ENCODE results near the gene MAN2A2.
"Not testable (repeated sequence)": the region's sequence is repeated elsewhere in the genome, so short reads cannot be mapped to it uniquely, and the experiment has no call there.

The MAN2A2 gene

DNA sequence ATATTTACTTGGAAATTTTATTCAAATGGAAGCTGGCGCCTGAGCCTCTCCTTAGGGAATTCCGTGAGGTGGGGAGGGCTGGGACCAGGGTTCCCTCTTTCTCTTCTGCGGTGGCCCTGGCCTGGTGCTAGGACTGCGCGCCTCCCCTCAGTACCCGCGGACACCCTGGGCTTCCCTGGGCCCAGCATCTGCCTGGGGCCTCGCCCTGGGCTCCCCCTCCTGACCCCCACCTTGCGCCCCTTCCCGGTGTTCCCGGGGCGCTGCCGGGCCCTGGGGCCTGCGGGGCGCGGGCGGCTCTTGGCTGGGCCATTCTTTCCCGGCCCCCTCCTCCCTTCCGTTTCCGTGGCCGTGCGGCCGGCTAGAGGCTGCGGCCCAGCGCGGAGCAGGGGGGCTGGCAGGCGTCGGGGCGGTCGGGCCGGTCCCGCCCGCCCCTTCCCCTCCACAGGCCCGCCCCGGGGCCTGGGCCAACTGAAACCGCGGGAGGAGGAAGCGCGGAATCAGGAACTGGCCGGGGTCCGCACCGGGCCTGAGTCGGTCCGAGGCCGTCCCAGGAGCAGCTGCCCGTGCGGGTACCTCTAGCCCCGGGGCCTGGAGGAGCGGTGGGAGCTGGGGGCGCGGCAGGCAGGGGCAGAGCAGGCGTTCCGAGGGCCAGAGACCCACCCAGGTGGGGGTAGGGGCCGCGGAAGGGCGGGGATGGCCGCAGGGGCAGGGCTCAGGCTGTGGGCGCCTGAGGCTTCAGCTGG lies 19.0 kb upstream of the MAN2A2 start, which contains the start of gene FES:
FES (plus strand) TSS at position 529 of the 743 bp plus-strand sequence. CDS start 542 bp downstream, outside the sequence.
- DNase-seq (ENCODE audit: low spot score), result no peak

DNA sequence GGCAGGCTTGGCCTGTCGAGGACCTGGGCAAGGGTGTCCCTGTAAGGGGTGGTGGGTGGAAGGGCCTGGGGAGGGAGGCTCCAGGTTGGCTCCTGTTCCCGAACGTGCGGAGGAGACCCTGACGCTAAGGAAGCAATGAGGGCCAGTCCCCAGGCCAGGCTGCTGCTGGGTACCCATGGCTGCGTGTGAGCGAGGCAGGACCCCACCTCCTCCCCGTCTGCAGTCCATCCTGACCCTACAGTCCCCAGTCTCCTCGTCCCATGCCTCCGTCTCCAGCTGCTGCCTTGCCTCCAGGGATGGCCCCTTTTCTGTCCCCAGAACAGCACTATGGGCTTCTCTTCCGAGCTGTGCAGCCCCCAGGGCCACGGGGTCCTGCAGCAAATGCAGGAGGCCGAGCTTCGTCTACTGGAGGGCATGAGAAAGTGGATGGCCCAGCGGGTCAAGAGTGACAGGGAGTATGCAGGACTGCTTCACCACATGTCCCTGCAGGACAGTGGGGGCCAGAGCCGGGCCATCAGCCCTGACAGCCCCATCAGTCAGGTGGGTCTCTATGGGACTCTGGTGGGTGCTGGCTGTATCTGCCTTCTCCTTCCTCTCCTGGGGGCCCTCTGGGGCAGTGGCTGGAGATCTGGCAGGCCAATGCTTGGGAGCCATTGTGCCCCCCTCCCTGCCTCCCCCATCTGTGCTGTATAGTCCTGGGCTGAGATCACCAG lies 18.2 kb upstream of the MAN2A2 start:
- no peak for DNase-seq (ENCODE audit: low spot score)

DNA sequence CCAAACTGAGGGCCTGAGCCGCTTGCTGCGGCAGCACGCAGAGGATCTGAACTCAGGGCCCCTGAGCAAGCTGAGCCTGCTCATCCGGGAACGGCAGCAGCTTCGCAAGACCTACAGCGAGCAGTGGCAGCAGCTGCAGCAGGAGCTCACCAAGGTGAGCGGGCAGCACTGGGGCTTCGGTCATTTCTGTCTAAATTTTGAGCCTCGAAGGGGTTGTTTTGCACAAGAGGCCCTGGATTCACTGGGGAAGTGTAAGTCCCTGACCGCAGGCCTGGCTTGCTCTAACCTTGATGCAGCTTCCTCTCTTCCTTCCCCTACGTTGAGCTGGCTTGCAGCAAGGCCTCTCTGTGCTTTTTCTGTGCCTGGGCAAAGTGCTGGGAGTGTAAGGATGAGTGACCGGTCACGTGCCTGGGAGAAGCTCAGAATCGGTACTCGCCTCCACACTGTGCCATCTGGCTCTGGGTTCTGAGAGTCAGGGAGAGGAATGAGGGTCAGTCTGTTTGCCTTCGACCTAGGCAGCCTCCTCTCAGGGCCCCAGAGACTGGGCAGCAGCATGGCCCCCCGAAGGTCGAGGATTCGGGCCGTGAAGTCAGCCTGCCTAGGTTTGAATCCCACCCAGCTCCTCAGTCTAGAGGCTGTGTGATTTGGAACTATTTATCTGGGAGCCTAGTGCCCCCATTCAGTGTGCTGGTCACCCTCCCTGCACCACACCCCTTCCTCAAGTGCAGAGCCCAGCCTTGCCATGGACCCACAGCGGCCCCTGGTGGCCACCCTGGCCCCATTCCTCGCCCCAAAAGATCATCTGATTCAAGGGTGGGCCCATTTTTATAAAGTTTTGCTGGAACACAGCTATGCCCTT lies 17.4 kb upstream of the MAN2A2 start:
- DNase-seq (ENCODE audit: low spot score), result peak; percentile 85

DNA sequence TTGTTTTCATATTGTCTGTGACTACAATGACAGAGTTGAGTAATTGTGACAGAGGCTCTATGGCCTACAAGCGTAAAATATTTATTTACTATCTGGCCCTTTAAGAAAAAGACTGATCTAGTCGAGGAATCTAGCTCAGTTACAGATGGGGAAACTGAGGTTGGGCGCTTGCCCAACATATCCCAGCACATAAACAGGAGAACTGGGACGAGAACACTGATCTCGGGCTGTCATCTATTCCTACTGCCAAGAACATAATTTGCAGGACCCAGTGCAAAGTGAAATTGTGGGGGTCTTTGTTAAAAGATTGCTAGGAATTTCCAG lies 16.8 kb upstream of the MAN2A2 start:
- no peak for DNase-seq (ENCODE audit: low spot score)

DNA sequence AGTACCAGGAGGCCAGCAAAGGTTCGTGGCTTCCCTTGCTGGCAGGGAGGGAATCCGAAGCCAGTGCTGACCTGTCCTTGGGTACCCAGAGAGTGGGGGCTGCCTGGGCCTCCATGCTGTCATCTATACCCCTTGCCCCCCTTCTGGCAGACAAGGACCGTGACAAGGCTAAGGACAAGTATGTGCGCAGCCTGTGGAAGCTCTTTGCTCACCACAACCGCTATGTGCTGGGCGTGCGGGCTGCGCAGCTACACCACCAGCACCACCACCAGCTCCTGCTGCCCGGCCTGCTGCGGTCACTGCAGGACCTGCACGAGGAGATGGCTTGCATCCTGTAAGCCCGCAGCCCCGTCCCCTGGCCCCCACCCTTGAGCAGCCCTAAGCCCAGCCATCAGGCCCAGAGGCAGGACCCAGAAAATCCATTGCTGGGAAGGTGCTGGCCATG lies 16.0 kb upstream of the MAN2A2 start:
- DNase-seq (ENCODE audit: low spot score), result no peak

DNA sequence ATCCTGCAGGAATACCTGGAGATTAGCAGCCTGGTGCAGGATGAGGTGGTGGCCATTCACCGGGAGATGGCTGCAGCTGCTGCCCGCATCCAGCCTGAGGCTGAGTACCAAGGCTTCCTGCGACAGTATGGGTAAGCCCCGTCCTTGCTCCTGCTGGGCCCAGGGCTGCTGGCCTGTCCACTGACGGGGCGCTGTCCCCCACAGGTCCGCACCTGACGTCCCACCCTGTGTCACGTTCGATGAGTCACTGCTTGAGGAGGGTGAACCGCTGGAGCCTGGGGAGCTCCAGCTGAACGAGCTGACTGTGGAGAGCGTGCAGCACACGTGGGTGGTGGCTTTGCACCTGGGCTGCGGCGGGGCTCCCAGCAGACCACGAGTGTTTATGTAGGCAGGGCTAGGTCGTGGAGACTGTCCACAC lies 13.8 kb upstream of the MAN2A2 start:
- DNase-seq (ENCODE audit: low spot score), result no peak

DNA sequence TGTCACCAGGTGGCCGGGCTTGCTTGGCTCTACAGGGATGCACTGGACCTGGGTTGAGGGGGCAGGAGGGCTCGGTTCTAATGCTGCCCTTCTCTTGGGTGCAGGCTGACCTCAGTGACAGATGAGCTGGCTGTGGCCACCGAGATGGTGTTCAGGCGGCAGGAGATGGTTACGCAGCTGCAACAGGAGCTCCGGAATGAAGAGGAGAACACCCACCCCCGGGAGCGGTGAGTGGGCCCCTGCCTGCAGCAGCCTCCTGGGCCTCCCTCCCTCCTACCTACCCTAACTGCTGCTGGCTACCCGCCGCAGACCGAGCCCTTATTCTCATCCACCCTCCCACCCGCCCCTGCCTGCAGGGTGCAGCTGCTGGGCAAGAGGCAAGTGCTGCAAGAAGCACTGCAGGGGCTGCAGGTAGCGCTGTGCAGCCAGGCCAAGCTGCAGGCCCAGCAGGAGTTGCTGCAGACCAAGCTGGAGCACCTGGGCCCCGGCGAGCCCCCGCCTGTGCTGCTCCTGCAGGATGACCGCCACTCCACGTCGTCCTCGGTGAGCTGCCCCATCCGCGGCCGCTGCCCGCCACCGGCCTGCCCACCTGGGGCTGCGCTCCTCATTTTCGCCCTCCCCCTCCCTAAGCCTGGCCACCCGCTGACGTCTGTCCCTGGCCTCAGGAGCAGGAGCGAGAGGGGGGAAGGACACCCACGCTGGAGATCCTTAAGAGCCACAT lies 13.2 kb upstream of the MAN2A2 start:
- DNase-seq (ENCODE audit: low spot score), result no peak

DNA sequence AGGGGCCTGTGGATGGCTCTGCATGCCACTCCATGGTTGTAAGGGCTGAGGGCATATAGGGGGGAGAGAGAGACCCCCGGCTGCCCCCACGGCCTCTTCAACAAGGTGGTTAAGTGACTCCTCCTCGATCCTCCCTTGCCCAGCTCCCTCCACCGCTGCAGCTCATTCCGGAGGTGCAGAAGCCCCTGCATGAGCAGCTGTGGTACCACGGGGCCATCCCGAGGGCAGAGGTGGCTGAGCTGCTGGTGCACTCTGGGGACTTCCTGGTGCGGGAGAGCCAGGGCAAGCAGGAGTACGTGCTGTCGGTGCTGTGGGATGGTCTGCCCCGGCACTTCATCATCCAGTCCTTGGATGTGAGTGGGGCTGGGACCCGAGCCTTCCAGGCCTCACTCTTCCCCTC lies 12.3 kb upstream of the MAN2A2 start:
- DNase-seq (ENCODE audit: low spot score), result no peak

DNA sequence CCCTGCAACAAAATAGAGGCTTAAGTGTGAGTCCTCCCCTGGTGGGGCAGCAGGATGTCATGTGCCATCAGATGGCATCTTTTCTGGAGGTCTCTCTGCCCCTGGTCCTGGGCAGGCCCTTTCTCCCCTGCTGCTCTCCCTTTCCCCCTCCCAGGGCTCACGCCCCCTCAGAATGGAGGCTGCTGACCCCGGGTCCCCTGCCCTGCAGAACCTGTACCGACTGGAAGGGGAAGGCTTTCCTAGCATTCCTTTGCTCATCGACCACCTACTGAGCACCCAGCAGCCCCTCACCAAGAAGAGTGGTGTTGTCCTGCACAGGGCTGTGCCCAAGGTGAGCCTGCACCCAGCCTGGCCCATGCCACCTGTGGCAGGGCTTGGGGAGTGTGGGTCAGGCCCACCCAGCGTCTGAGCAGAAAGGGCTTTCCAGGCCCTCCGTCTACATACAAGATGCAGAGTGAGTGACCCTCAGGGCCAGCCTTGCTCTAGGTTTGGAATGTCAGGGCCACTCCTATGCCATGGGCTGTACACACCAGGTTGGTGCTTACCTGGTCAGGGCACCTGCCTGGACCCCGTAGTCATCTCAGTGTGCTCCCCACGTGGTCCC lies 11.7 kb upstream of the MAN2A2 start:
- no peak for DNase-seq (ENCODE audit: low spot score)

DNA sequence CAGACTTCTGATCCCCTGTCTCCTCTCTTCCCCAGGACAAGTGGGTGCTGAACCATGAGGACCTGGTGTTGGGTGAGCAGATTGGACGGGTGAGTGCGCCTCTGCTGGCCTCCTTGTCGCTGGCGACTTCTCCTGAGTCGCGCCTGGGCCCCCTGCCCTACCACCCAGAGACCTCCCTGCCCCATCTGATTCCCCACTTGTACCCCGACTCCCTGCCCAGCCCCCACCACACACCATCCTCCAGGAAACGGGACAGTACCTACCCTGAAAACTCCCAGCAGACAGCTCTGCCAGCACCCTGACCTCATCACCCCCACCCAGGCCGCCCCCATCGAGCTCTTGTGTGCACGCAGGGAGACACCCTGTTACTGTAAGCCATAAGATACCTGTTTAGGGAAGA lies 11.1 kb upstream of the MAN2A2 start:
- DNase-seq (ENCODE audit: low spot score), result no peak

DNA sequence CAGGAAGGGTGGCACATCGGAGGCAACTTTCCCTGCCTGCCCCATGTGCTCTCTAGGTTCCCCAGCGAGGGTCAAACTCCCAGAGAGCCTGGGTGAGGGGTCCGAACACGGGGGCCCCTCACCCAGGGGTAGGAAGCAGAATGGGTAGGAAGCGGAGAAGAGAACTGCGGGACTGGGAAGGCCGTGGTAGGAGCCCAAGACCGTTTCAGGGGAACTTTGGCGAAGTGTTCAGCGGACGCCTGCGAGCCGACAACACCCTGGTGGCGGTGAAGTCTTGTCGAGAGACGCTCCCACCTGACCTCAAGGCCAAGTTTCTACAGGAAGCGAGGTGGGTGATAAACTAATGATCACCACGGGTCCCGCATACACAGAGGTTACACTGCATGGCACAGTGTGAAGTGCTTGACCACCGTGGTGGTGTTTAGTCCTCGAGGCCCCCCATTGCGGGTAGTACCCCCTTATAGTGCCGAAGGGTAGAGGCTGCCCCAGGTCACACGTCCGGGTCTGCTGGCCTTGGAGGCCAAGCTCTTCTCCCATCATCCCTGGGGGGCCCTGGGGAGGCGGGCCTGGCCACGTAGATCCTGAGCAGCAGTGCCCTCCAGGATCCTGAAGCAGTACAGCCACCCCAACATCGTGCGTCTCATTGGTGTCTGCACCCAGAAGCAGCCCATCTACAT lies 10.5 kb upstream of the MAN2A2 start:
- no peak for DNase-seq (ENCODE audit: low spot score)

DNA sequence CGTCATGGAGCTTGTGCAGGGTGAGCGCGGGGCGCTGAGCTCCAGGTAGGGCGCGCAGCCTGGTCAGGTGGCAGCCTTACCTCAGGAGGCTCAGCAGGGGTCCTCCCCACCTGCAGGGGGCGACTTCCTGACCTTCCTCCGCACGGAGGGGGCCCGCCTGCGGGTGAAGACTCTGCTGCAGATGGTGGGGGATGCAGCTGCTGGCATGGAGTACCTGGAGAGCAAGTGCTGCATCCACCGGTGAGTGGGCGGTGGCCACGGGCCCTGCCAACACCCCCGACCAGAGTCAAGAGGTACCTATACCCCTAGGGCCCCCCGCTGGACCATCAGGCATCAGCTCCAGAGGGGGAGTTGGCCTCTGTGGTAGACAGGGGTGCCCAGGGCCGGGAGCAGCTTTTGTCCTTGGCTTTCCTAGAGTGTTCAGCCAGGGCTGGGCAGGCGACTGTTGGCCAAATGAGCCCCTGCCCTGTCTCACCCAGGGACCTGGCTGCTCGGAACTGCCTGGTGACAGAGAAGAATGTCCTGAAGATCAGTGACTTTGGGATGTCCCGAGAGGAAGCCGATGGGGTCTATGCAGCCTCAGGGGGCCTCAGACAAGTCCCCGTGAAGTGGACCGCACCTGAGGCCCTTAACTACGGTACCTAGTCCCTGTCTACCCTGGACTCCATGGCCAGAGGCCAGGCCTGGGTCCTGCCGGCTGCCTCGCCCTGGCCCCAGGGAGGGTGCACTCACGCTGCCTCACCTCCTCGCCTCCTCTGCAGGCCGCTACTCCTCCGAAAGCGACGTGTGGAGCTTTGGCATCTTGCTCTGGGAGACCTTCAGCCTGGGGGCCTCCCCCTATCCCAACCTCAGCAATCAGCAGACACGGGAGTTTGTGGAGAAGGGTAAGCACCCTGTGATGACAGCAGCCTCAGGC lies 9.7 kb upstream of the MAN2A2 start:
- DNase-seq (ENCODE audit: low spot score), result no peak

DNA sequence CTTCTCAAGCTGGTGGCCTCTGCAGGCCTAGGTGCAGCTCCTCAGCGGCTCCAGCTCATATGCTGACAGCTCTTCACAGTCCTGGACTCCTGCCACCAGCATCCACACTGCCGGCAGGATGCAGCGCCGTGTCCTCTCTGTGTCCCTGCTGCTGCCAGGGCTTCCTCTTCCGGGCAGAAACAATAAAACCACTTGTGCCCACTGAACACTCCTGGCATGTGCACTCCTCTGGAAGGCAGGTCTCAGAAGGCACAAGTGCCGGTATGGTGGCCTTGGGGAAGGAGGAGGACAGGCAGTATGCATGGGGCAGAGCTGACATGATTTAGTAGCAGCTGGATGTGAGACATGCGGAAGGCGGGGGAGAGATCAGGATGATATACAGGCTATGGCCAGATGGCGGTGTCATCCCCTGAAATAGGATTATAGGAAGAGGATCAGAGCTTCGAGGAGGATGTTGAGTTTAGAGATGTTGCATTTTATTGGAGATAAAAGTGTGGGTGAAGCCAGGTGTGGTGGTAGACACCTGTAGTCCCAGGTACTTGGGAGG lies 7.5 kb upstream of the MAN2A2 start:
- DNase-seq (ENCODE audit: low spot score), result no peak

DNA sequence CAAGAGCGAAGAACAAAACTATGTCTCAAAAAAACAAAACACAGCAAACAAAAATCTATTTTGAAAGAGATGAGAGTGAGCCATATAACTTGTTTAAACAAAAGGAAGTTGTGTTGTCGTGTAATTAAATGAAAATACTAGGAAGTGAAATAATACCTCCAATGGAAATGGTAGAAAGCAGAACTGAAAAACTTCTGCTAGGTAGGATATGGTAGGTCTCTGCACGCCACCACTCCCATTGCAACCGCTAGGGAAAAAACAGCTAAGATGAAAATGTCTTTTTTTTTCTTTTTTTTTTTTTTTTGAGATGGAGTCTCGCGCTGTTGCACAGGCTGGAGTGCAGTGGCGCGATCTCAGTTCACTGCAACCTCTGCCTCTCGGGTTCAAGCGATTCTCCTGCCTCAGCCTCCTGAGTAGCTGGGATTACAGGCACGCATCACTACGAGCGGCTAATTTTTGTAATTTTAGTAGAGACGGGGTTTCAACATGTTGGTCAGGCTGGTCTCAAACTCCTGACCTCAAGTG lies 5.9 kb upstream of the MAN2A2 start:
- DNase-seq (ENCODE audit: low spot score), result not testable (repeated sequence)

DNA sequence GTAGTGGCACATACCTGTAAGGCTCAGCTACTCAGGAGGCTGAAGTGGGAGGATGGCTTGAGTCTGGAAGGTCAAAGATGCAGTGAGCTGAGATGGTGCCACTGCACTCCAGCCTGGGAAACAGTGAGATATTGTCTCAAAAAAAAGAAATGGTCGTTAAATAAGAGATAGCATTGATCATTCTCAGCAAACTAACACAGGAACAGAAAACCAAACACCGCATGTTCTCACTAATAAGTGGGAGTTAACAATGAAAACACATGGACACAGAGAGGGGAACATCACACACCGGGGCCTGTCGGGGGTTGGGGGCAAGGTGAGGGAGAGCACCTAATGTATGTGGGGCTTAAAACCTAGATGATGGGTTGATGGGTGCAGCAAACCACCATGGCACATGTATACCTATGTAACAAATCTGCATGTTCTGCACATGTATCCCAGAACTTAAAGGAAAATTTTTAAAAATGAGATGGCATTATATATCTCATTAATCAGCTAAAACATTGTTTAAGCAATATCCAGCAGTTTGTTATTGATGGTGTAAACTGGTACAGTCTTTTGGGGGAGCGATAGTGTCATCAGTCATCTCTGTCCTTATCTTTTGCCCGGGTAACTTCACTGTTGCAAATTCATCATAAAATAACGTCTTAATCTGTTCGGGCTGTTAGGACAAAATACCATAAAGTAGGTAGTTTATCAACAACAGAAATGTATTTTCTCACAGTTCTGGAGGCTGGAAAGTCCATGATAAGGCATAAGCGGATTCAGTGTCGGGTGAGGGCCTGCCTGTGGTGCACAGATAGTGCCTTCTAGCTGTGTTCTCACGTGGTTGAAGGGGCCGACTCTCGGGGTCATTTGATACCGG lies 1.7 kb upstream of the MAN2A2 start:
- DNase-seq (ENCODE audit: low spot score), result no peak

DNA sequence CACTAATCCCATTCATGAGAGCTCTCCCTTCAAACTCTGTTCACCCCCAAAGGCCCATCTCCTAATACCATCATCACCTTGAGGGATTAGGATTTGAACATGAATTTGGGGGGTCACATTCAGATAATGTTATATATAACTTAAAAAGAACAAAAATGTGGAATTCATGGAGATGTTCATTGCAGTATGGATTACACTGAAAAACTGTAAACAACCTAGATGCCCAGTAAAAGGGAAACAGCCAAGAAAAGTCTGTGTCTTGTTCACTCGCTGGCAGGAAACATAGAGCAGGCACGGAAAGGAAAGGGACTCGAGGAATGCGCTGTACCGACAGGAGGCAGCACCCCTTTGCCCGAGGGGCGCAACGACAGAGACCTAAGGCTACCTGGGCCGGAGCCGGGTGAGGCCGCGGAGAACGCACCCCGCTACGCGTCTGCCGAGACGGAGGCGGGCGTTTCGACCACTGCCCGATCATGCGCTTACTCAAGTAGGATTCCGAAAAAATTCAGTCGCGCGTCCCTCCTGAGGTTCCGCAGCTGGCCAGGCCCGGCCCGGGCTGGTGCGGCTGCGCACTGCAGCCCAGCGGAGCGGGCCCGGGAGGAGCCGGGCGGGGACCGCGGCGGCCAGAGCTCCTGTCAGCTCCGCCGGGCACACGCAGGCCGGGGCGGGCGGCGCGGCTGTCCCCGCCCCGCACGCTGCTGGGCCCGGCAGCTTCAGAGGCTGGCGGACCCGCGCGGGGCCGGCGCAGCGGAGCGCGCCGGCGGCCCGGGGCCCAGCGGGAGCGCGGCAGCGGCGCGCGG lies 862 bp upstream of the MAN2A2 start:
- peak; percentile 100 for DNase-seq (ENCODE audit: low spot score)

DNA sequence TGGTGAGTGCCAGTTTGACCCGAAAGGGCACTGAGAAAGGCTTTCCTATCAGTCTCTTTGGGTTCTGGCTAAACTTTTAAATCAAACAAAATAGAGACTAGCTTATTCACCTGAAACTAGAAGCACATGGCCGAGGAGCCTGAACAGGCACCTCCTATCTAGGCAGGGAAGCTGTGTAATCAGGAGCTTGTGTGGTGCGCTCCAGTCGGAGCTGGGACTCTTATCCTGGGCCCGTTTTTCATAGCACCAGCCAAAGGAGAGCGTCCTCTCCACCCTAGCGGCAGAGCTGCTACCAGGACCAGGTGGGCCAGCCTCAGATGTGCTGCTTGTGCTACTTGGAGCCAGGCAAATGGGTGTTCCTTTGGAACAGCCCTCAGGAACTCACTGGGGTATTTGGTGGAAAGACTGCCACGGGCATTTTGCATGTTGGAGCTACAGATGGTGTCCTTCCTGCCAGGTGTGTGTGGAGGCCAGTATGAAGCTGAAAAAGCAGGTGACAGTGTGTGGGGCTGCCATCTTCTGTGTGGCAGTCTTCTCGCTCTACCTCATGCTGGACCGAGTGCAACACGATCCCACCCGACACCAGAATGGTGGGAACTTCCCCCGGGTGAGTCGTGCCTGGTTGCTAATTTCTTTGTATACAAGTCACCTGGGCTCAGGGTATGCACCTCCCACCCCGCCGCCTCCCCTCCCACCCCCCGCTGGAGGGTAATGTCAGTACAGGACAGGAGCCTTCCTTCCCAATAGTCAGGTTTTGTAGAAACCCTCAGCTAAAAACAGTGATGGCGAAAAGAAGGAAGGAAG lies 833 bp downstream of the MAN2A2 start:
- peak; percentile 97 for DNase-seq (ENCODE audit: low spot score)

Measured in HuH-7.5 (cell line).